OCI-LY7 (cell line): Measurements from ENCODE around the gene GLIS1. TPM values are rescaled to one million over a fixed set of nuclear protein-coding genes. Genes with fewer than 3 reads are reported as not detected.

ENCODE experiments used
- BruUV-seq: library from RNA; stranded (reverse); fragments of 400-500 nt; replicated peaks from 2 replicates; lab custom pipeline; 2021; lab: Mats Ljungman, UMichigan
- CTCF ChIA-PET: fragments of 300-600 bp; sonication (Branson Sonifier 250); formaldehyde crosslinking; loops from one replicate; lab custom pipeline; 2022; ENCODE audit warnings: antibody characterized with exemption; ENCODE audit not compliant: unreplicated experiment; lab: Charles Lee
- POLR2A ChIA-PET: fragments of 300-600 bp; sonication (Branson Sonifier 250); formaldehyde crosslinking; loops from one replicate; lab custom pipeline; 2022; ENCODE audit warnings: antibody characterized with exemption; lab: Charles Lee
- DNase-seq: peaks from one replicate; pipeline ENCODE4 v3.0.0-alpha.2; 2015; ENCODE audit warnings: low spot score
- H2AFZ ChIP-seq: fragments of 200-600 bp; sonication (generic), shearing (Covaris generic); 2 replicates; pipeline ENCODE4 v1.6.1; 2014; ENCODE audit warnings: mild to moderate bottlenecking, antibody characterized with exemption, low read length, moderate library complexity
- H3K27ac ChIP-seq: fragments of 200-600 bp; sonication (generic); 2 replicates; pipeline ENCODE4 v1.5.1; 2014; ENCODE audit warnings: mixed run types, low read depth, mild to moderate bottlenecking, moderate library complexity, low read length, inconsistent platforms; ENCODE audit not compliant: poor library complexity, severe bottlenecking
- H3K36me3 ChIP-seq: fragments of 200-600 bp; sonication (generic); 2 replicates; pipeline ENCODE4 v1.6.1; 2014; ENCODE audit warnings: mild to moderate bottlenecking, antibody characterized with exemption, low read length, moderate library complexity, mixed read lengths; ENCODE audit not compliant: insufficient read depth
- H3K4me1 ChIP-seq: fragments of 200-600 bp; sonication (generic); 2 replicates; pipeline ENCODE4 v1.5.1; 2014; ENCODE audit warnings: mild to moderate bottlenecking, low read length; ENCODE audit not compliant: insufficient read depth, poor library complexity, severe bottlenecking
- H3K4me2 ChIP-seq: fragments of 200-600 bp; sonication (generic); 2 replicates; pipeline ENCODE4 v1.6.1; 2014; ENCODE audit warnings: mild to moderate bottlenecking, low read length
- H3K4me3 ChIP-seq: fragments of 200-600 bp; sonication (generic); 2 replicates; pipeline ENCODE4 v1.5.1; 2014; ENCODE audit warnings: mild to moderate bottlenecking, low read depth, low read length; ENCODE audit not compliant: poor library complexity, severe bottlenecking
- H3K79me2 ChIP-seq: fragments of 200-600 bp; sonication (generic); 2 replicates; pipeline ENCODE4 v1.6.1; 2016; ENCODE audit warnings: low read depth, mild to moderate bottlenecking, low read length, moderate library complexity, mixed read lengths; ENCODE audit not compliant: insufficient read depth
- H3K9me2 ChIP-seq: fragments of 200-600 bp; sonication (generic); 2 replicates; pipeline ENCODE4 v1.6.1; 2016; ENCODE audit warnings: mild to moderate bottlenecking, low read length, mixed read lengths; ENCODE audit not compliant: insufficient read depth
- H3K9me3 ChIP-seq: fragments of 200-600 bp; sonication (generic); 2 replicates; pipeline ENCODE4 v1.6.1; 2014; ENCODE audit warnings: mild to moderate bottlenecking, mixed run types, low read length, mixed read lengths
- H4K20me1 ChIP-seq: fragments of 200-600 bp; sonication (generic); 2 replicates; pipeline ENCODE4 v1.6.1; 2014; ENCODE audit warnings: mild to moderate bottlenecking, antibody characterized with exemption, low read length, moderate library complexity, mixed read lengths; ENCODE audit not compliant: insufficient read depth
- EZH2phosphoT487 ChIP-seq: fragments of 200-600 bp; sonication (generic); IDR thresholded peaks from 2 replicates; pipeline ENCODE4 v1.6.1; 2018; ENCODE audit warnings: low read depth, borderline replicate concordance, mild to moderate bottlenecking, mixed run types, antibody characterized with exemption, low read length, moderate library complexity, mixed read lengths
- intact Hi-C: fragments of 100-400 bp; cut with micrococcal nuclease; formaldehyde crosslinking; loops from one replicate; pipeline ENCODE4 v1.10.0; 2022; ENCODE audit not compliant: unreplicated experiment
- total RNA-seq, 2 experiments: library from RNA; depleted of rRNA in 1 of 2; stranded (reverse); fragments of >200 nt in 1 of 2; shearing (Covaris generic) in 1 of 2; gene quantifications; 2 replicates each; pipeline ENCODE4 v1.2.3, GENCODE V29; 2014 to 2022
- TF ChIP-seq, protein P1 (sequence below): fragments of 200-600 bp; sonication (generic); conservative IDR thresholded peaks from 2 replicates; pipeline ENCODE4 v1.5.1; 2014; ENCODE audit warnings: mild to moderate bottlenecking, antibody characterized with exemption, low read length, moderate library complexity, mixed read lengths

The GLIS1 gene
- total RNA-seq, 2 experiments from 2014 or later: not detected

DNA sequence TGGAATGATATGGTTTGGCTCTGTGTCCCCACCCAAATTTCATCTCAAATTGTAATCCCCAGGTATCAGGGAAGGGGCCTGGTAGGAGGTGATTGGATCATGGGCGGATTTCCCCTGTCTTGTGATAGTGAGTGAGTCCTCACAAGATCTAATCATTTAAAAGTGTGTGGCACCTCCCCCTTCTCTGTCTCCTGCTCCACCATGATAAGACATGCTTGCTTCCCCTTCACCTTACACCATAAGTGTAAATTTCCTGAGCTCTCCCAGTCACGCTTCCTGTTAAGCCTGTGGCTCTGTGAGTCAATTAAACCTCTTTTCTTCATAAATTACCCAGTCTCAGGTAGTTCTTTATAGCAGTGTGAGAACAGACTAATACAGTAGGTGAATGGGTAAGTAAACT lies 170.4 kb downstream of the GLIS1 start:
- Histone ChIP-seq H3K9me2 (no peaks in the 10 kb centered on the region), H3K9me3 (no peaks in the 10 kb centered on the region), H3K36me3 (no peaks in the 10 kb centered on the region), H4K20me1 (no peaks in the 10 kb centered on the region), H3K4me2 (no peak overlapping the region), H3K27ac (no peak overlapping the region), H2AFZ (no peak overlapping the region), H3K79me2 (no peaks in the 10 kb centered on the region), H3K4me1 (no peaks in the 10 kb centered on the region), H3K4me3 (no peak overlapping the region)
- intact Hi-C loops: no loop called here
- TF ChIP-seq, protein P1, sequence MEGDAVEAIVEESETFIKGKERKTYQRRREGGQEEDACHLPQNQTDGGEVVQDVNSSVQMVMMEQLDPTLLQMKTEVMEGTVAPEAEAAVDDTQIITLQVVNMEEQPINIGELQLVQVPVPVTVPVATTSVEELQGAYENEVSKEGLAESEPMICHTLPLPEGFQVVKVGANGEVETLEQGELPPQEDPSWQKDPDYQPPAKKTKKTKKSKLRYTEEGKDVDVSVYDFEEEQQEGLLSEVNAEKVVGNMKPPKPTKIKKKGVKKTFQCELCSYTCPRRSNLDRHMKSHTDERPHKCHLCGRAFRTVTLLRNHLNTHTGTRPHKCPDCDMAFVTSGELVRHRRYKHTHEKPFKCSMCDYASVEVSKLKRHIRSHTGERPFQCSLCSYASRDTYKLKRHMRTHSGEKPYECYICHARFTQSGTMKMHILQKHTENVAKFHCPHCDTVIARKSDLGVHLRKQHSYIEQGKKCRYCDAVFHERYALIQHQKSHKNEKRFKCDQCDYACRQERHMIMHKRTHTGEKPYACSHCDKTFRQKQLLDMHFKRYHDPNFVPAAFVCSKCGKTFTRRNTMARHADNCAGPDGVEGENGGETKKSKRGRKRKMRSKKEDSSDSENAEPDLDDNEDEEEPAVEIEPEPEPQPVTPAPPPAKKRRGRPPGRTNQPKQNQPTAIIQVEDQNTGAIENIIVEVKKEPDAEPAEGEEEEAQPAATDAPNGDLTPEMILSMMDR: no peak
- no peak for TF ChIP-seq EZH2phosphoT487
- ChIA-PET CTCF (no interaction called here), POLR2A (no interaction called here)
- BruUV-seq: no TSS peak
- no peak for DNase-seq

- BruUV-seq: no TSS peak
- no peaks in the 10 kb centered on the region for H4K20me1 ChIP-seq
- H3K4me1 ChIP-seq: no peaks in the 10 kb centered on the region
- no peaks in the 10 kb centered on the region for H3K9me2 ChIP-seq
- H3K4me3 ChIP-seq: no peak overlapping the region
- TF ChIP-seq, protein P1: no peak
- no peak for TF ChIP-seq EZH2phosphoT487
- no peaks in the 10 kb centered on the region for H3K79me2 ChIP-seq
- intact Hi-C loops: no loop called here
- H3K27ac ChIP-seq: no peak overlapping the region
- no peak overlapping the region for H3K4me2 ChIP-seq
- POLR2A ChIA-PET: no interaction called here
- CTCF ChIA-PET: interaction anchor here (0.9 kb wide), 1 partner anchor 45 kb away, joined by 3 read pairs; no protein-coding TSS in a partner anchor
- no peaks in the 10 kb centered on the region for H3K9me3 ChIP-seq
- no peak overlapping the region for H2AFZ ChIP-seq
- no peaks in the 10 kb centered on the region for H3K36me3 ChIP-seq
- no peak for DNase-seq
Measured at GRCh38 chr1:53567851-53568250, 171.1 kb downstream of the GLIS1 start.

DNA sequence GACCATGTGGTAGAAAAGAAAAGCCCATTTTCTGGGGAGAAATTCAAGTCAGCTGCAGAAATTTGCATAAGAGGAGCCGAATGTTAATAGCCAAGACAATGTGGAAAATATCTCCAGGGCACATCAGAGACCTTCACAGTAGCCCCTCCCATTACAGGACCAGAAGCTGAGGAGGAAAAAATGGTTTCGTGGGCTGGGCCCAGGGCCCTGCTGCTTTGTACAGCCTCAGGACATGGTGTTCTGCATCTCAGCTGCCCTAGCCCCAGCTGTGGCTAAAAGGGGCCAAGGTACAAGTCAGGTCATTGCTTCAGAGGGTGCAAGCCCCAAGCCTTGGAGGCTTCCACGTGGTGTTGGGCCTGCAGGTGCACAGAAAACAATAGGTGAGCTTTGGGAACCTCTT lies 171.5 kb downstream of the GLIS1 start:
- Histone ChIP-seq H3K9me2 (no peaks in the 10 kb centered on the region), H2AFZ (no peak overlapping the region), H3K4me1 (no peaks in the 10 kb centered on the region), H3K27ac (no peak overlapping the region), H3K4me2 (no peak overlapping the region), H3K9me3 (no peaks in the 10 kb centered on the region), H3K79me2 (no peaks in the 10 kb centered on the region), H3K36me3 (no peaks in the 10 kb centered on the region), H4K20me1 (no peaks in the 10 kb centered on the region), H3K4me3 (no peak overlapping the region)
- CTCF ChIA-PET: interaction anchor here (0.9 kb wide), 1 partner anchor 45 kb away, joined by 3 read pairs; no protein-coding TSS in a partner anchor
- no peak for DNase-seq
- intact Hi-C loops: no loop called here
- POLR2A ChIA-PET: no interaction called here
- no TSS peak for BruUV-seq
- TF ChIP-seq EZH2phosphoT487: no peak
- TF ChIP-seq, protein P1: no peak
